ENCODE results near the gene AMOT. TPM values are rescaled to one million over a fixed set of nuclear protein-coding genes. Genes with fewer than 3 reads are reported as not detected.

The AMOT gene
- total and polyA plus RNA-seq, 2 experiments from 2014 or later, result 12.5 to 22.4 TPM

DNA sequence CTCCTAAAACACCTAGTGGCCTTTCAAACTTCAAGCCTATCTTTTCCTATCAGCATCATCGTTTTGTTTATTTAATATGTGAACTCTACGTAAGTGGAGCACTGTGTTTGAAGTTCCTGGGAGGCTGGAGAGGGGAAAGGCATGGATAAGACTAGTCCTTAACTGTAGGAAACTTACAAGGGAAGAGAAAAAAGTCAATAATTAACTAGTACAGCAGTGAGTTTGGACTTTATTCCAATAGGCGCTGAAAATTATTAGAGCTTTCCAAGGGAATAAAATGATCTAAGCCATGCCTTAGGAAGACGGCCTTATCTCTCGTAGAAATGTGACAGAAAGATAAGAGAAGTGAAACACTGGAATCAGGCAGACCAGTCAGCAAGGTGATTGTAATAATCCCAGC, 55.3 kb downstream of the AMOT start:
- DNase-seq (ENCODE audit: low read depth in 1 of 2, low spot score in 1 of 2), result no peak
- Histone ChIP-seq H3K27me3 (no peaks in the 10 kb centered on the region), H3K9me3 (ENCODE audit: low read depth) (no peaks in the 10 kb centered on the region), H3K4me3 (no peak overlapping the region), H3K4me1 (ENCODE audit: low read depth) (peaks cover 16% of the 10 kb centered on the region), H3K36me3 (peaks cover 8% of the 10 kb centered on the region), H3K27ac (no peak overlapping the region)
- TF ChIP-seq CTCF (IDR thresholded peaks at IDR 0.05; ENCODE audit: low read depth, low read length), result no peak

DNA sequence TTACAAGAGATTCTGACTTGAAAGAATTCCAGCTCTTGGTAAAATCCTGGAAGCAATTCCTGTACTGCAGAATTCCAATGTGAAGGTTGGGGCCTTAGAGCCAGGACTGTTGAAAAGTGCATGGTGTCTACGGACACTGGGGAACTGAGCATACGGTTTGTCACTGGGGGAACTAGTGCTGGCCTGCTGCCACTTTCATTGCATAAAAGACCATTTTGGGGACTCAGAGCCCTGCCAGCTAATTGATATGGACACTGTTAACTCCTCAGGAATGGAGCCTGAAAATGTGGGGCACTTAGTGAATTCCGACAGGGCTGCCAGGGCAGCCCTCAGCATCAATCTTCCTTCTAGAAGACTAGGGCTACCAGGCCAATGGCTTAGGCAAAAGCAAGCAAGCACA, 55.9 kb downstream of the AMOT start:
- TF ChIP-seq CTCF (IDR thresholded peaks at IDR 0.05; ENCODE audit: low read depth, low read length), result no peak
- Histone ChIP-seq H3K27me3 (no peaks in the 10 kb centered on the region), H3K9me3 (ENCODE audit: low read depth) (no peaks in the 10 kb centered on the region), H3K36me3 (peaks cover 4% of the 10 kb centered on the region), H3K4me1 (ENCODE audit: low read depth) (peaks cover 16% of the 10 kb centered on the region), H3K27ac (no peak overlapping the region), H3K4me3 (no peak overlapping the region)
- DNase-seq (ENCODE audit: low read depth in 1 of 2, low spot score in 1 of 2), result no peak

DNA sequence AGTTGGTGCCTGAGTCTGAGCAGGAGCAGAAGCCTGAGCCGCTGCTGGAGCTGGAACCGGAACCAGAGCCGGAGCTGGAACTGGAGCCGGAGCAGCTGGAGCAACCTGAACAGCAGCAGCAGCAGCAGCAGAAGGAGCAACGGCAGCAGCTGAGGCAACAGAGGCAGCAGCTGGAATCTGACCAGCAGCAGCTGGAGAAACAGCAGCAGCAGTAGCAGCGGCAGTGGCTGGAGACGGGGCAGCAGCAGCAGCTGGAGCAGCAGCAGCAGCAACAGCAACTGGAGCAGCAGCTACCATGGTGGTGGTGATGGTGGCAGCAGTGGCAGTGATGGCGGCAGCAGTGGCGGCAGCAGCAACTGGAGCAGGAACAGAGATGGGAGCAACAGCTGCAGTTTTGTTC, 61.5 kb downstream of the AMOT start:
- H3K27ac ChIP-seq, result no peak overlapping the region
- no peak for TF ChIP-seq CTCF (IDR thresholded peaks at IDR 0.05; ENCODE audit: low read depth, low read length)
- peaks cover 8% of the 10 kb centered on the region for H3K36me3 ChIP-seq
- H3K4me1 ChIP-seq (ENCODE audit: low read depth), result no peaks in the 10 kb centered on the region
- no peaks in the 10 kb centered on the region for H3K9me3 ChIP-seq (ENCODE audit: low read depth)
- H3K4me3 ChIP-seq, result no peak overlapping the region
- no peaks in the 10 kb centered on the region for H3K27me3 ChIP-seq
- no peak for DNase-seq (ENCODE audit: low read depth in 1 of 2, low spot score in 1 of 2)

GRCh38 chrX:112774651-112775293, 65.9 kb downstream of the AMOT start:
- H3K36me3 ChIP-seq, result peaks cover 4% of the 10 kb centered on the region

DNA sequence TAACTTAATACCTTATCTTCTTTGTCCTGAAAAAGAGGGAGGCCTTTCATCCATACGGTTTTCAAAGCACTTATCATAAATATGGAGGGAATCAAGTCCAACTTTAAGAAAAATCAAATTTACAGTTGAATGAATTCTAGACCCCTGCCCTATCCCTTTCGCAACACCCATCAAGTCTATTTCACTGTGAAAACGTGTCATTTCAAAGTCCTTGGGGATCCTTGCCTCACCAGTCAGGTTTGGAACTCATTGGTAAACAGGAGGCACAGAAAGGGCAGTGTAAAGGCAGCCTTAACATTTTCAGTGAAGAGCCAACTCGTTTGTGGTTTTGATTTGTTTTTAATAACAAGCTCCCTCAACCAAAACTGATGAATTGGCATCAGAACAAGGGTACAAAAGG, 66.5 kb downstream of the AMOT start:
- no peaks in the 10 kb centered on the region for H3K9me3 ChIP-seq (ENCODE audit: low read depth)
- H3K4me1 ChIP-seq (ENCODE audit: low read depth), result no peaks in the 10 kb centered on the region
- no peak for DNase-seq (ENCODE audit: low read depth in 1 of 2, low spot score in 1 of 2)
- TF ChIP-seq CTCF (IDR thresholded peaks at IDR 0.05; ENCODE audit: low read depth, low read length), result no peak
- peaks cover 2% of the 10 kb centered on the region for H3K36me3 ChIP-seq
- no peaks in the 10 kb centered on the region for H3K27me3 ChIP-seq
- no peak overlapping the region for H3K4me3 ChIP-seq
- H3K27ac ChIP-seq, result no peak overlapping the region

More at GRCh38 chrX:112774651-112775293, 65.9 kb downstream of the AMOT start:
- Histone ChIP-seq H3K4me1 (ENCODE audit: low read depth) (no peaks in the 10 kb centered on the region), H3K9me3 (ENCODE audit: low read depth) (no peaks in the 10 kb centered on the region), H3K4me3 (no peak overlapping the region), H3K27me3 (no peaks in the 10 kb centered on the region), H3K27ac (no peak overlapping the region)
- no peak for DNase-seq (ENCODE audit: low read depth in 1 of 2, low spot score in 1 of 2)
- TF ChIP-seq CTCF (IDR thresholded peaks at IDR 0.05; ENCODE audit: low read depth, low read length), result no peak

Data from cardiac muscle cell (in vitro differentiated cells and primary cell).